Body of pancreas (tissue), 4 donors: ENCODE results near the gene ENTREP3. TPM values are rescaled to one million over a fixed set of nuclear protein-coding genes. Genes with fewer than 3 reads are reported as not detected.

Experiments used
- ATAC-seq: fragments of 150-250 bp; one replicate; pipeline ENCODE4 v1.9.1; 2016
- DNase-seq, 4 donors: peaks; one replicate each; pipeline ENCODE4 v3.0.0-alpha.2; 2019
- H3K27ac ChIP-seq, 4 donors: fragments of 200-600 bp; sonication (generic); 1 replicate in 3 of 4; 2 replicates in 1 of 4; pipeline versions ENCODE4 v1.5.1 to v1.6.1; 2016 to 2019; ENCODE audit warnings: mild to moderate bottlenecking in 1 of 4, mixed read lengths in 1 of 4, moderate library complexity in 1 of 4
- H3K27me3 ChIP-seq, 2 donors: fragments of 200-600 bp; sonication (generic); one replicate each; pipeline ENCODE4 v1.6.0; 2016; ENCODE audit warnings: mild to moderate bottlenecking in 1 of 2
- H3K36me3 ChIP-seq, 2 donors: fragments of 200-600 bp; sonication (generic); replicated peaks in 1 of 2; 2 replicates each; pipeline ENCODE4 v1.5.1; 2016; ENCODE audit warnings: low read depth in 2 of 2; ENCODE audit not compliant: insufficient read depth in 1 of 2
- H3K4me1 ChIP-seq: fragments of 200-600 bp; sonication (generic); one replicate; pipeline ENCODE4 v1.6.0; 2016
- H3K4me3 ChIP-seq, 2 donors: fragments of 200-600 bp; sonication (generic); 1 replicate in 1 of 2; 2 replicates in 1 of 2; pipeline ENCODE4 v1.5.1; 2016 to 2019
- H3K9me3 ChIP-seq, 3 donors: fragments of 200-600 bp; sonication (generic); 1 replicate in 2 of 3; 2 replicates in 1 of 3; pipeline ENCODE4 v1.5.1; 2016
- POLR2A ChIP-seq, 3 donors: fragments of 450-650 bp; IDR thresholded peaks; one replicate each; pipeline ENCODE4 v1.6.1; 2016; ENCODE audit warnings: antibody characterized with exemption in 3 of 3, mild to moderate bottlenecking in 2 of 3
- WGBS, 2 donors: methylation state at CpG; one replicate each; pipeline ENCODE4 v1.1.5; 2017; 5-methylcytosine and 5-hydroxymethylcytosine counted together
- intact Hi-C: fragments of 100-400 bp; cut with DNase I; formaldehyde crosslinking; loops from one replicate; pipeline ENCODE4 v1.15.1; 2023
- total RNA-seq, 2 donors: library from RNA; depleted of rRNA; stranded (reverse); fragments of >200 nt; gene quantifications; one replicate each; pipeline ENCODE4 v1.1.0, GENCODE V29; 2016
- TF ChIP-seq, protein P1 (sequence below), 7 experiments: fragments of 450-650 bp in 4 of 7; fragments of 200-600 bp in 3 of 7; sonication (generic) in 3 of 7; IDR thresholded peaks; one replicate each; pipeline ENCODE4 v1.5.1; 2016 to 2019; ENCODE audit warnings: antibody characterized with exemption in 7 of 7

Gene ENTREP3
- total RNA-seq, 2 donors from 2014 or later: 6.2 to 12.2 TPM

DNA sequence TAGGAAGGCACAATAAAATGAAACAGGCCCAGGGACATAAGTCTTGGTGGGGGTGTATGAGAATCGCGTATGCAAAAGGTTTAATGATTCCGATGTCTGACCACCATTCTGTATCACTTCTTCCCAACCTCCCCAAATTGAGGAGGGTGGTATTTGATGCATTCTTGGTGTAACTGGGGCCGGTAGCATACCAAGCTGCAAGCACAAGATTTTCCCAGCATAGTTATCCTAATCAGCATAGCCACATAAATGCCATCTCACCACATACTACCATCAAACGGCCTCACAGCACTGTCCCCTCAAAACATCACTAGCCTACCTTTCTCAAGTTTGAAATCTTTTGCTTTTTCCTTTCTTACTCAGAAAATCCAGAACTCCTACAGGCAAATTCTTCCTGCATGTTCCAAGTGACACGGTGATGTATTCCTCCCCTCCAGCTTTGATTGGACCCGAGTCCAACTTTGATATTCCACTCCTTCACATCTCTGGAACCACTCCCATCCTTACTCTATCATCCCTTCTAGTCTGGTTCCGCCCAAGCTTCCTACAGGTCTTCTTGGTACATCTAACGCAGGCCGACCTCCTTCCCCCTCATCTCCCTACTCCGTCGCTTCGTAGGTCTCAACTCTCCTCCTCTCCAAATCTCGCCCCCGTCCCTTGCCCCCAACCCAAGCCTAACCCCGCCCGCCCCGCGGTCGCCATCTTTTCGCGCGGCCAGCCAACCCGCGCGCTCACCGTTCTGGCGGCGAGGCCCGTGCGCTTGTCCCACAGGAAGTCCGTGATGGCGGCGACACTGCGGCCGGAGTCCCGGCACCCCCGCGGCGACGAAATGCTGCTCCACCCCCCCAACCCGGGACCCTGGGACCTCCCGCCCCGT lies 17.4 kb upstream of the ENTREP3 start:
- WGBS, 2 donors: 4 to 6% methylated on average over 27 to 33 of the region's 44 CpGs
- ATAC-seq (peak; percentile 22), DNase-seq (no peak)
- peaks cover 25% of the 10 kb centered on the region for H3K4me1 ChIP-seq
- intact Hi-C loops: no loop called here
- H3K27me3 ChIP-seq: no peaks in the 10 kb centered on the region
- peaks cover 13 to 26% of the 10 kb centered on the region in 2 donors for H3K36me3 ChIP-seq
- TF ChIP-seq, protein P1, sequence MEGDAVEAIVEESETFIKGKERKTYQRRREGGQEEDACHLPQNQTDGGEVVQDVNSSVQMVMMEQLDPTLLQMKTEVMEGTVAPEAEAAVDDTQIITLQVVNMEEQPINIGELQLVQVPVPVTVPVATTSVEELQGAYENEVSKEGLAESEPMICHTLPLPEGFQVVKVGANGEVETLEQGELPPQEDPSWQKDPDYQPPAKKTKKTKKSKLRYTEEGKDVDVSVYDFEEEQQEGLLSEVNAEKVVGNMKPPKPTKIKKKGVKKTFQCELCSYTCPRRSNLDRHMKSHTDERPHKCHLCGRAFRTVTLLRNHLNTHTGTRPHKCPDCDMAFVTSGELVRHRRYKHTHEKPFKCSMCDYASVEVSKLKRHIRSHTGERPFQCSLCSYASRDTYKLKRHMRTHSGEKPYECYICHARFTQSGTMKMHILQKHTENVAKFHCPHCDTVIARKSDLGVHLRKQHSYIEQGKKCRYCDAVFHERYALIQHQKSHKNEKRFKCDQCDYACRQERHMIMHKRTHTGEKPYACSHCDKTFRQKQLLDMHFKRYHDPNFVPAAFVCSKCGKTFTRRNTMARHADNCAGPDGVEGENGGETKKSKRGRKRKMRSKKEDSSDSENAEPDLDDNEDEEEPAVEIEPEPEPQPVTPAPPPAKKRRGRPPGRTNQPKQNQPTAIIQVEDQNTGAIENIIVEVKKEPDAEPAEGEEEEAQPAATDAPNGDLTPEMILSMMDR (IDR thresholded peaks at IDR 0.05): no peak
- TF ChIP-seq POLR2A (IDR thresholded peaks at IDR 0.05): no peak
- H3K4me3 ChIP-seq: peak overlapping the region; percentile 73 to 98
- no peaks in the 10 kb centered on the region for H3K9me3 ChIP-seq
- H3K27ac ChIP-seq: peak overlapping the region; percentile 90 to 97 (median 94)

DNA sequence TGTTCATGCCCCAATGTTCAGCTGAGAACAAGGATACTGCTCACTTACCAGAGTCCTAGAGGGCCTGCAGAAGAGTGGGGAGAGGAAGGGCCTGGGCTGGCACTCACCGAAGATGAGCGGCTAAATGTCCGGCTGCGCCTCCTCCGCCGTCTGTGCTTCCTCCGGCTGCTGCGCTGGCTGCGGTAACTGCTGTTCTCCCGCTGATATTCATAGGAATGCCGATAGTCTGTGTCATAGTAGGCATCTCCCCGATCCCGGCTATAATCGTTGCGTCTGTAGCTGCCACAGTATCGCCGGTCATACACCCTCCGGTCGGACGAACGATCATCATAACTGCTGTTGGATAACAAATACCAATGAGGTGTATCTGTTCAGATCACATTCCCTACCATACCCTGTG lies 14.1 kb upstream of the ENTREP3 start:
- ATAC-seq (no peak), DNase-seq (no peak)
- H3K4me3 ChIP-seq: no peak overlapping the region
- no peaks in the 10 kb centered on the region for H3K27me3 ChIP-seq
- H3K4me1 ChIP-seq: peaks cover 23% of the 10 kb centered on the region
- WGBS, 2 donors: 91 to 92% methylated on average over 20 to 21 of the region's 21 CpGs
- intact Hi-C loops: no loop called here
- H3K36me3 ChIP-seq: peaks cover 13 to 47% of the 10 kb centered on the region in 2 donors
- H3K27ac ChIP-seq: no peak overlapping the region
- TF ChIP-seq, protein P1 (IDR thresholded peaks at IDR 0.05): no peak
- TF ChIP-seq POLR2A (IDR thresholded peaks at IDR 0.05): no peak
- no peaks in the 10 kb centered on the region for H3K9me3 ChIP-seq

DNA sequence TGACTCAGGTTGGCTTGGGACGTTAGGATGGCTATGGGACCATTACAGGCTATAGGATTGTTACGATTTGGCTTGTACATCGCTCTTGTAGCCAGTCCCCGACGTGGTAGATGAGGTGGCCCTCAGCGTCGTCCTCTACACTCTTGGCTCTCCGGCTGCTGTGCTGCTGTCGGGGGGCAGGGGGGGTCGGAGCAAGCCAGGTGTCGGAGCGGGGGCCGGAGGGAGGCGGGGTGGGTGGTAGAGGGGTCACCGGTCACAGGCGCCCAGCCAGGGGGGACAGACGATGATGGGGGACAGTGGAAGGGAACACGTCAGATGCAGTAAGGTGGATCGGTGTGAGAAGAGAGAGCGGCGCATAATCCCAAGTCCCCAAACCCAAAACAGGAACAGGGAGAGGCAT lies 13.3 kb upstream of the ENTREP3 start:
- intact Hi-C loops: no loop called here

DNA sequence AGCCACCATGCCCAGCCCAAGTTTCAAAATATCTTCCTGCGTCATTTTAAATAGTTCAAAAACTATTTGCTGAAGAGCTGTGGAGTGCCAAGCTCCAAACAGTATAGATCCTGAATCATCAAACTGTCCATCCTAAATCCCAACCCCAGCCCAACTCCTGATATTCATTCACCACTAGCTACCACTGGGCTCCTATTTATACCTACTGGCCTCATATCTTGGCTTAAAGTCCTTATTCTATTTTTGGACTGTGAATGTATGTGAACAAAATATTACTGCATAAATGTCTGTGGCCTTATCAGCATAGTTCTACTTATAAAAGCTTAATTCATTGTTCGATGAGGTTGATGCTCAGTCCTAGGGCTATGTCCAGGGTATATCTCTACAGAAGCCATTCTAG lies 12.1 kb upstream of the ENTREP3 start:
- Histone ChIP-seq H3K4me1 (peaks cover 24% of the 10 kb centered on the region), H3K9me3 (no peaks in the 10 kb centered on the region), H3K36me3 (peaks cover 13 to 50% of the 10 kb centered on the region in 2 donors), H3K27me3 (no peaks in the 10 kb centered on the region), H3K4me3 (no peak overlapping the region), H3K27ac (no peak overlapping the region)
- intact Hi-C loops: no loop called here
- DNase-seq (no peak), ATAC-seq (no peak)
- no peak for TF ChIP-seq POLR2A (IDR thresholded peaks at IDR 0.05)
- TF ChIP-seq, protein P1 (IDR thresholded peaks at IDR 0.05): no peak
- 94 to 100% methylated on average over 2 of the region's 2 CpGs for WGBS, 2 donors

More for the DNA sequence above, 13.3 kb upstream of the ENTREP3 start:
- Histone ChIP-seq H3K4me1 (peaks cover 19% of the 10 kb centered on the region), H3K9me3 (no peaks in the 10 kb centered on the region), H3K27me3 (no peaks in the 10 kb centered on the region), H3K4me3 (no peak overlapping the region), H3K27ac (no peak overlapping the region), H3K36me3 (peaks cover 13 to 50% of the 10 kb centered on the region in 2 donors)
- DNase-seq: no peak
- no peak for ATAC-seq
- no peak for TF ChIP-seq POLR2A (IDR thresholded peaks at IDR 0.05)
- TF ChIP-seq, protein P1 (IDR thresholded peaks at IDR 0.05): no peak
- 89 to 92% methylated on average over 19 to 21 of the region's 21 CpGs for WGBS, 2 donors
